HG03521 (cell line): ENCODE data around the gene STK36.

Source experiments
- ATAC-seq: cut with Tn5 transposase; IDR thresholded peaks from one replicate; pipeline ENCODE4 v1.9.1; 2021; ENCODE audit warnings: mild to moderate bottlenecking, moderate library complexity; ENCODE audit not compliant: unreplicated experiment

The STK36 gene

DNA sequence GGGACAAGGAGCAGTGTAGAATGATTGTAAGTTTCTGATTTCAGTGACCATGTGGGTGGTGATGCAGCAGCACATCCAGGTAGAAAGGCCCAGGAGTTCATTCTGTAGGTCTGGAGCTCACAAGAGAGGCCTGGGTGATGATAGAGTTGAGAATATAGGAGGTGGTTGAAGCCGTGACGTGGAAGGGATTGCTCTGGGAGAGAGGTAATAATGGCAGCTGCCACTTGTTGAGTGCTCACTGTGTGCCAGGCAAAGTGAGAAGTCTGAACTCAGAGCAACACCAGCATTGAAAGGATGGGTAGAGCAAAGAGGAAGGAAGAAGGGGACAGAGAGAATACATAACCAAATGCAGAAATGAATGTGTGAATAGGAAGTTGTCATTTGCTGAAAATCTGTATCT is 42.0 kb downstream of the STK36 start:
- no peak for ATAC-seq

DNA sequence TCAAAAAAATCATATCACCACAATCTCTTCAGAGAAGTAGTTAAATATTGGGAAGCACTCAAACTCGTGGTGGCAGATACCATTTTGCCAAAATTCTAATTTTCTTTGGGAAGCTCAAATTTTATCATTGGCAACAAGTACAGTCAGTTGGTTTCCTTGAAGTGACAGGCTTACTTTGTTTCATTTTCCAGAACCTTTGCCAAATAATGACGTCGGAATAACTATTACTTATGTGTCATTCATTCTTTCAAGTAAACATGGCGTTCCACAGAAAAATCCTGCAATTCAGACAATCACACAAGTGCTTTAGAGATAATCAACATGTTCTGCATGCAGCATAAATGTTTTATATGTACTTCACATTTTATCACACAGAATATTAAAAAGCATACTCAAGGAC is 44.2 kb downstream of the STK36 start:
- ATAC-seq: no peak

- no peak for ATAC-seq
Measured at GRCh38 chr2:218717262-218717661, 45.4 kb downstream of the STK36 start.

DNA sequence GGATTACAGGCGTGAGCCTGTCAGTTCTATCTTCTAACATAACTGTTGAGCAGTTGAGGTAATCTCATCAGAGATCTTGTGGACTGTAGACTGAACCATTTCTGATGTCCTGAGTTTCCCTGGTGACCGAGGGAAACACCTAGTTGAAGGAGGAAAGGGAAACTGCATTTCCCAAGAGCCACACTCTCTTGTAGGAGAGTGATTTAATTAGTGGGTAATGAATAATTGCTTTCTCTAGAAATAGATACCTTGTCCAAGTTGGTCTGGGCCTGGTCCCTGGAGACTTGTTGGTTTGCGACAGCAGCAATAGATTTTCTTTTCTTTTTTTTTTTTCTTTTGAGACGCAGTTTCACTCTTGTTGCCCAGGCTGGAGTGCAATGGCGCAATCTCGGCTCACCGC is 46.2 kb downstream of the STK36 start:
- no peak for ATAC-seq

DNA sequence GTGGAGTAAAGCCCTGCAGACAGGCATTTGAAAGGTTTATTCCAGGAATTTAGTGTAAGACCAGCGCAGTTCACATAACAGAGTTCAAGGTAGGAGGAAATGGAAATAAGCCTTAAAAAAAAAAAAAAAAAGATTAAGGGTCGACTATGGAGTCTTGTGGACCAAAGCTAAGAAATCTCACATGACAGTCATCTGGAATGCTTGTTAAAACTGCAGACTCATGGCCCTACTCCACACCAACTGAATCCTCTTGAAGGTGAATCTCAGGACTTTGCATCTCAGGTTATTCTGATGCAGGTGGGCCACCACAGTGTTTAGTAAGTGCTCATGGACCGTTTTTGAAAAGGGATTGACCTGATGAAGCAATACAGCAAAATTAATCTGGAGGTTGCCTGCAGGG is 47.6 kb downstream of the STK36 start:
- ATAC-seq: no peak

GRCh38 chr2:218720048-218721041 is 48.5 kb downstream of the STK36 start:
- no peak for ATAC-seq

DNA sequence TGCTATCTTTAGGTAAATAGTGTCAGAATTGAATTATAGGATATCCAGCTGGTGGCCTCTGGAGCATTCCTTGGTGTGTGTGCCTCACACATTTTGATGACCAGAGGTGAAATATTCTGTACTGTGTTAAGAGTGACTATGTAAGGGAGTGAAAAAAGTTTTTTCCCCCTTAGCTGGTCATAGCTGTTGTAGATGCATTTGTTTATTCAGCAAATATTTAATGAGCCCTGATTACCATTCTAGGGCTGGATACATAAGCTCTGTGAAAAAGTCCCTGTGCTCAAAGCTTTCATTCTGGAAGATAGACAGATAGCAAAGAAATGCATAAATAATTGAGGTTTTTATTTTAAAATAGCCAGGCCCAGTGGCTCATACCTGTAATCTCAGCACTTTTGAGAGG is 49.6 kb downstream of the STK36 start:
- no peak for ATAC-seq

GRCh38 chr2:218721934-218722333 is 50.0 kb downstream of the STK36 start:
- ATAC-seq: no peak

GRCh38 chr2:218722419-218722818 is 50.5 kb downstream of the STK36 start:
- ATAC-seq: no peak

DNA sequence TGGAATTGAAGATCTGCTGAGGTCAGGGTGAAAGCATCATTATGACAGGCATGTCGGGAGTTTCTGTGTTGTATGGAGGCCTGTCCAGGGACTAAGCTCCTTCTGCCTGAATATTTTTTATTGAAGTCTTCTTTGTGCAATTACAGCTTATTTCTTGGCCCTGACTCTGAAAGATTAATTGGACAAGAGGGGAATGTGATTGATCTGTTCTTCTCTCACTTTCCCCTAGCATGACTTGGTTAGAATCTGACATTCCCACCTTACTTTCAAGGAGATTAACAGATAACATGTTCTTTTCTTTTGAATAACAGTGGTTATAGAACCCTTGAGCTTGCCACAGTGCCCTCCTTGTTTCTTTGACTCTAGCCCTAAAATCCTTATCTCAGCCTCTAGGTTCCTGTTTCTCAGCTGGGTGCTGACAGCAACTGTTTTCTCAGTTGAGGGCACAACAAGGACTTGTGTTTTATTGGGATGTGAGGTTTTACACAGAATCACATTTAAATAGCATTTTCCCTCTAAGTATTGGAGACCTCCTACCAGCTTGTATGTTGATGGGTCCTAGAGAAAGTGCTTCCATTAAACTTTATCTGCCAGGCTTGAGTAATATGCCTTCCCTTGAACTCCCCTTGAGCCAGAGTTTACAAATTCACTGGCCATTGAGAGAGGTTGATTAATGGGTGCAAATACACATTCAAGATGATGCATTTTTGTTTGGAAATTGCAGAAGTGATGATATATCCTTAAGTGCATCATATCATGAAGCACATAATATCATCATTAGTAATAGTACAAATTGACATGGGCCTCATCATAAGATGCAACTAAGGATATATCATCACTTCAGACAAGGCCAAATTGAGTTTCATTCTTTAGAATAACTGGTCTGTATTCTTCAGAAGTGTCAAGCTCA is 51.2 kb downstream of the STK36 start:
- no peak for ATAC-seq

DNA sequence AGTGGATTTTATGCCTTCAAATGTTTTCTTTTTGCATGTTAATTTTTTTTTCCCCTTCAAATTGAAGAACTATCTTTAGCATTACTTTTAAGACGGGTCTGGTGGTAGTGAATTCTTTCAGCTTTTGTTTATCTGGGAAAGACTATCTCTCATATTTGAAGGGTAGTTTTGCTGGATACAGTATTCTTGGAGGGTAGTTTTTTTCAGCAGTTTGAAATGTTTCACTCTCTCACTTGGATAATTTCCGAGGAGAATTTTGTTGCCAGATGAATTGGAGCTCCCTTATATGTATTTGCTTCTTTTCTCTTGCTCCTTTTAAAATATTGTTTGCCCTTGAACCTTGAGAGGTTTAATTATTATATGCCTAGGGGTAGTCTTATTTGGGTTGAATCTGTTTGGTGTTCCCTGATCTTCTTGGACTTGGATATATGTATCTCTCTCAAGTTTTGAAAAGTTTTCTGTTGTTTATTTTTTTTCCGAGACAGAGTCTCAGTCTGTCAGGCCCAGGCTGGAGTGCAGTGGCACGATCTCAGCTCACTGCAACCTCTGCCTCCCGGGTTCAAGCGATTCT is 54.2 kb downstream of the STK36 start:
- no peak for ATAC-seq

DNA sequence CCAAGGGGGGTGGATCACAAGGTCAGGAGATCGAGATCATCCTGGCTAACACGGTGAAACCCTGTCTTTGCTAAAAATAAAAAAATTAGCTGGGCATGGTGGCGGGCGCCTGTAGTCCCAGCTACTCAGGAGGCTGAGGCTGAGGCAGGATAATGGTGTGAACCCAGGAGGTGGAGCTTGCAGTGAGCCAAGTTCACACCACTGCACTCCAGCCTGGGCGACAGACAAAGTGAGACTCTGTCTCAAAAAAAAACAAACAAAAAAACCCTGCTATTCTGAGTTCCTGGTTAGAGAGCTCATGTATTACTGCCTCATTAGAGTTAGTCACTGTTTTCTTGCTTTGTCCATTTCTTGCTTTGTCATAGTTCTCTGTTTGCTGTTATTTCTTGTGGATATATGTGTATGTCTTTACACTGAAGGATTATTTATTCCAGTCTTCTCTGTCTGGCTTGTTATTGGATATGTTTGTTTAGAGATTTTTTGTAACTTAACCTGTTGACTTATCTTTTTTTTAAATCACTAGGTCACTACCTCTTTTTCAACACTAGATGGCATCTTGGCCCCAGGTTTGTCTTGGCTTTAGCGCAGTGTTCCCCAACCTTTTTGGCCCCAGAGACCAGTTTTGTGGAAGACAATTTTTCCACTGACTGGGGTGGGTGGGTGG is 55.7 kb downstream of the STK36 start:
- ATAC-seq: no peak

DNA sequence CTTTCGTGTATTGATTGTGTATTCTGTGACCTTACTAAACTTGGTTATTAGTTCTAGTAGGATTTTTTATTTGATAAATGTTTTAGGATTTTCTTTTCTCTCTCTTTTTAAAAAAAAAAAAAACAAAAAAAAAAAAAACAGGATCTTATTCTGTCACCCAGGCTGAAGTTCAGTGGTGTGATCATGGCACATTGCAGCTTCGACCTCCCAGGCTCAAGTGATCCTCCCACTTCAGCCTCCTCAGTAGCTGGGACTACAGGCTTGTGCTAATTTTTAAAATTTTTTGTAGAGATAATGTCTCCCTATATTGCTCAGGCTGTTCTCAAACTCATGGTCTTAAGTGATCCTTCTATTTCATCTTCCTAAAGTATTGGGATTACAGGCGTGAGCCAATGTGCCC is 57.8 kb downstream of the STK36 start:
- no peak for ATAC-seq

DNA sequence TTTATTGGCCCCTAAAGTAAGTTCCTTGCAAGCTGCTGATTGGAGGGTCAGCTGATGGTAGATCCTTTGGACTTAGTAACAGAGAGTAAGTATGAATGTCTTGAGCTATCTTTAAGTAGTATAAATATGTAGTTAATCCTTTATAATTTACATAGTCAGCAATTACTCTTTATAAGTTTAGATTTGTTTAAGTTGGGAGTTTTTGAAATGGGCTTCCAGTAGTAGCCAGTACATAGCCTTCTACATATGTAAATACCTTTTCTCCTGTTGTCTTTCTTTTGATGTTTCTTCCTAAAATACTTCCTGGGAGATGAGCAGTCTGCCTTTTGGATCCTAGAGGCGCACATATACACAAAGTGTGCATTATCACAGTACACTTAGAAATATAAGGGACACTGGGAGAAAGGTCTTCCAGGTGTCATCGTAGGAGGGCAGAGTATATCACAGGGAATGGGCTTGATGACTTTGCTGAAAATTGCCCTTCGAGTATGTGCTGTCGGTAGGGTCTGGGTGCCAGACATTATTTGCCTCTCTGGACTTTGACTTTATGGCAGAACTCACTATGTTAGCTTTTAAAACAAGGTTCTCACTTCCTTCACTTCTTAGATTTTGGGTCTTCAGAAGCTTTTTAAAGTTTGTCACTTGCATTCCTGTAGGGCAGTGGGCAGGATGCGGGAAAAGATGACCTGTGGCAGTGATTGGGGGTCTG is 60.3 kb downstream of the STK36 start:
- no peak for ATAC-seq

DNA sequence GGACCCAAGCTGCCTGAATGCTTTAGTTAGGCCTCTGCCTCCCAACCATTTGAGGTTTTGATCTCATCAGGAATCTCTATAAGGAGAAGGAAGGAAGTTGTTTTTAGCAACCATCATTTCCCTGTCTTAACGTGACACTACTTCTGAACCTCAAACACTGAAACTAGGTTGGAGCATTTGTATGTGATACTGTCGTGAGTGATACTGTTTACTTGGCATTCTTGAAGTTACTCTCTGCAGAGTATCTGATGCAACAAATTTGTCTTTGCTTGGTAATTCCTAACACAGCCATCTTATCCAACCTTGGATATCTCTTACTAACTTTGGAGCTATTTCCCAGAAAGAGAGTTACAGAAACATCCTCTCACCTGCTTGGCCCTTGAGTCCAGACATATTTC is 60.9 kb downstream of the STK36 start:
- ATAC-seq: no peak

DNA sequence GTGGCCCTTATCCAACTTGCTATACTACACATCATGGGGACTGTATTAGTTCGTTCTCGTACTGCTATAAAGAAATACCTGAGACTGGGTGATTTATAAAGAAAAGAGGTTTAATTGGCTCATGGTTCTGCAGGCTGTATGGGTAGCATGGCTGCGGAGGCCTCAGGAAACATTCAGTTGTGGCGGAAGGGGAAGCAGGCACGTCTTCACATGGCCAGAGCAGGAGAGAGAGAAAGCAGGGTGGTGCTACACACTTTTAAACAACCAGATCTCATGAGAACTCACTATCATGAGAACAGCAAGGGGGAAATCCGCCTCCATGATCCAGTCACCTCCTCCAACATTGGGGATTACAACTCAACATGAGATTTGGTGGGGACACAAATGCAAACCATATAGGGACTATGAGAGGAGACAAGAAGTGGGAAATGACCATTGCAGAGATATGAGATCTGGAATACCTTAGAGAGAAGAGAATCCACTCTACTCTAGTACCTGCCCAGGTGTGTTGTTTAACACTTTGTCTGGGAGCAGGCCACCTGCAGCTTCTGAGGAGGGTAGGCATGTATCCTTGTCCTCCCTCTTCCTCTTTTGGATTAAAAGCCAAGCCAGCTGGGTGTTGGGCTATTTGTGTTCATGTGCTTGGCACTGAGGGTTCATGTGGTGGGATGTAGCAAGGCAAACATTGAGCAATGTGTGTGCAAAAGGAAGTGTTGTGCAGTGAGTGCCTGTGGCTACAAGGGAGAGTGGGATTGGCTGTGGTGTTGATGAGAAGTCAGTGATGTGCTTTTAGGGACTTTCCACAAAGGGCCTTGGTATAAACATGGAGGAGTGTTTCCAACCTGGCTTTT is 61.5 kb downstream of the STK36 start:
- ATAC-seq: peak; percentile 65

DNA sequence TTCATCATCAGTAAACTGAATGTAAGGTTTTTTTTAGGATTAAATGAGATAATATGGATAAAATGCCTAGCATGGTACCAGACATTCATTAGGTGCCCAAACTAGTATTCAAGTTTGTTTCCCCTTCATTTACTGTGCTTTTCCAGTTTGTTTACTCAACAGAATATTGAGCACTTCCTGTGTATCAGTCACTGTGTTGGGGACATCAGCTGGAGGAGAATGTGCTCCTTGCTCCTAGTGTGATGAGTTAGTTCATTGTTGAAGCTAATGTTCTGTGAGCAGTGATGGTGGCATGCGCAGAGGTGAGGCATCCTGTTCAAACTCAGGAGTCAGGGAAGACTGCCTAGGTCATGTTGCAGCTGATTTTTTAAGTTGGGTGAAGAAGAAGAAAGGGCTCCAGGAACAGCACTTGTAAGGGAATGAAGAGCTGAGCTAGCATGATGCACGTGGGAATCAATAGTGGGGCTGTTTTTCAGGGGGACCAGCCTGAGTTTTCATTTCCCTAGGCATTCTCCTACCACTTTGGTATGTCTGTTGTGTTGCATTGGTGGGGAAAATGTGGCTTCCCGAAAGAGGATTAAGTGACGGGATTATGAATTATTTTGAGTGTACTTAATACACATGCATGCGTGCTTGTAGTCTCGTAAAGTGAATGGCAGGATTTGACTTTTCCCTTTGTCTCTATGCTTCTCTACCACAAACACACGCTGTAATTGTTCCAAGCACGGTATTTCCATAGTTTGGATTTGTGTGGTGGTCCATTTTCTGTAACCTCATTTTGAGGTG is 62.5 kb downstream of the STK36 start:
- no peak for ATAC-seq

DNA sequence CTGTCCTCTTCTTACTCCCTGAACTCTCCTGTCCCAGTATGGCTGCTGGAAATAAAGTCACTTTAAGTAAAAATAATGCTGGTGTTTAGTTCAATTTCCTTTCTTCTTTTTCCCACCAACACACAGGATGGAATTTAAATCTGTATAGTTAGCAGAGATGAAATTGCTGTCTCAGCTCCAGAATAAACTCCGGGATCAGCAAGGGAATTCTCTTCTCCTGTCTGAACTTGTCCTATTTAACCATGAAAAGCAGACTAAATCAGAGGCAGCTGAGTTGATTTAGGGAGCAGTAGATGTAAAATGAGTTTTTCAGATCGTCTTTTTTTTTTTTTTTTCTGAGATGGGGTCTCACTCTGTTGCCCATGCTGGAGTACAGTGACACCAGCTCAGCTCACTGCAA is 64.6 kb downstream of the STK36 start:
- ATAC-seq: no peak

DNA sequence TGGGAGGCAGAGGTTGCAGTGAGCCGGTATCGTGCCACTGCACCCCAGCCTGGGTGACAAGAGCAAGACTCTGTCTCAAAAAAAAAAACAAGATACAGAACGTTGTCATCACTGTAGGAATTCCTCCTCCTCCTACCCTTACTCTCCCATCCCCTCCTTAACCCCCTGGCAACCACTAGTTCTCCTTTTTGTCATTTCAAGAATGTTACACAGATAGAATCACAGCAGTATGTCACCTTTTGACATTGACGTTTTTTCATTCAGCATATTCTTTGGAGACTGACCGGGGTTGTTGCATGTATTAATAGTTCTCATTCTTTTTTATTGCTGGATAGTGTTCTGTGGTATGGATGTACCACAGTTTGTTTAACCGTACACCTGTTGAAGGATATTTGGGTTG is 71.2 kb downstream of the STK36 start:
- ATAC-seq: no peak
